Suppressor macrophage treated with lipopolysaccharide for 1 hour (primary cell): Measurements from ENCODE around the gene MRPL19.
A peak's percentile ranks its signal among the peaks of the same experiment; 100 is the strongest.
"Not testable (repeated sequence)": the region's sequence is repeated elsewhere in the genome, so short reads cannot be mapped to it uniquely, and the experiment has no call there.

Experiments used
- DNase-seq, 3 donors: peaks; one replicate each; pipeline ENCODE4 v3.0.0-alpha.2; 2020 to 2022

MRPL19 gene

DNA sequence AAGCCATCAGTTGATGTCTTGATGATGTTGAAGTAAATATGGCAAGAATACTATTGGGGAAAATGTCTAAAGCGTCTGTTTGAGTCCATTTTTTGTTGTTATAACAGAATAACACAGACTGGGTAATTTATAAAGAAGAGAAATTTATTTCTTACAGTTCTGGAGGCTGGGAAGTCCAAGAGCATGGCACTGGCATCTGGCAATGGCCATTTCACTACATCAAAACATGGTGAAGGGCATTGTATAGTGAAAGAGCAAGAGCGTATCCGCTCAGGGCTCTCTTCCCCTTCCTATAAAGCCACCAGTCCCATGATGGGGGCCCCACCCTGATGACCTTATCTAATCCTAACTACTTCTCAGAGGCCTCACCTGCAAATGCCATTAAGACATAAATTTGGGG is 29.6 kb upstream of the MRPL19 start:
- no peak for DNase-seq

DNA sequence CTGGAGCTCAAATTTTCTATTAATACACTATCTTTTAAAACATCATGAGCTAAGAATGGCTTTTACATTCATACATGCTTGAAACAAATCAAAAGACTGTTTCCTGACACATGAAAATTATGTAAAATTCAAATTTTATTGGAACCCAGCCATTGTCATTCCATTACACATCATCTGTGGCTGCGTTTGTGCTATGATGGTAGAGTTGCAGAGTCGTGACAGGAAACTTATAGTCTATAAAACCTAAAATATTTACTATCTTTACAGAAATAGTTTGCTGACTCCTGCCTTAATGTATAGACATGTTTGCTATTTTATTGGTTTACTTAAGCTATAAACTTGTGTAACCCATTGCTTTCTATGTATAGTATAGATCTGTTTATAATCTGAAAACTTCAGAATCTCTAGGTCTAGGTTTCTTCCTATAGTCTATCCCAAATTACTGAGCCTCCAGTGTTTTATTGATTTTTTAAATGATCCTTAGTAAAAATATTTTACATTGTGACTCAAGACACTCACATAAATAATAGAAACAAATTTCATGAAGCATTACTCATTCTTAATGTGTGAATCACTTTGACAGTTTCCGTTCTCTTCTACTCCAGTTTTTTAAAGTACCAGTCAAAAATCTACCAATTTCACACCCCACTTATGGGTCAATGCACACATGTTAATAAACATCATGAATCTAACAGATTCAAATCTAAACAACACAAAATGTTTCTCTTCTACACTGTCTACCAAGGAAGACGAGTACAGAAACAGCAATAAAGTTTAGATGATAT is 26.4 kb upstream of the MRPL19 start:
- DNase-seq, result no peak

GRCh38 chr2:75621228-75621627 is 25.4 kb upstream of the MRPL19 start:
- no peak for DNase-seq

- no peak for DNase-seq
These were observed 24.1 kb upstream of the MRPL19 start for GRCh38 chr2:75622500-75622899.

GRCh38 chr2:75622929-75623328 is 23.7 kb upstream of the MRPL19 start:
- no peak for DNase-seq

- peak; percentile 63 to 78 (median 70) for DNase-seq
These were observed 18.6 kb upstream of the MRPL19 start for GRCh38 chr2:75627902-75628504.

DNA sequence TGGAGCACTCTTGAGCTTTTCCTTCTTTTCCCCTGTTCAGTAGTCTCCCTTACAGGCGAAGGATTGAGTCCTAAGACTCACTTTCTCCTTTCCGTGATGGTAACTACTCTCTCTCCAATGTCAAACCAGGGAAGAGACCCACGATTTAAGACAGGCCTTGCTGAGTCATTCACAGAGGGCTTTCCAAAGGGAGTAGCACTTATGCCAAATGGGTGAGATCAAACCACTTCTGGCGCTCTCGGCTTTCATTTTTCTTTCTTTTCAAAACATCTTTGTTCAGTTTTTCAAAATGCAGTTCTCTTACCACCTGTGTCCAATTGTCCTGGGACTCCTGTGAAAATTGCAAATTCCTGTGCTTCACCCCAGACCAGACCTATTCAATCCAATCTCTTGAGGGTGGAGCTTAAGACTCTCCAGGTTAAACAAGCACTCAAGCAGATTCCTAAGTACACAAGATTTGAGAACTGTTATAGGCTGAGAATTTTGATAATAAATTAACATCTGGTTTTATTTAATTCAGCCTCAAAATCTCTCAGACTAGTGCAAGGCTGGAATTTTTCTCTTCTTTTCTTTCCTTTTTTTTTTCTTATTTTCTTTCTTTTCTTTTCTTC is 14.4 kb upstream of the MRPL19 start:
- DNase-seq, result no peak

GRCh38 chr2:75632813-75633212 is 13.8 kb upstream of the MRPL19 start:
- DNase-seq, result no peak

GRCh38 chr2:75633620-75634019 is 13.0 kb upstream of the MRPL19 start:
- no peak for DNase-seq

DNA sequence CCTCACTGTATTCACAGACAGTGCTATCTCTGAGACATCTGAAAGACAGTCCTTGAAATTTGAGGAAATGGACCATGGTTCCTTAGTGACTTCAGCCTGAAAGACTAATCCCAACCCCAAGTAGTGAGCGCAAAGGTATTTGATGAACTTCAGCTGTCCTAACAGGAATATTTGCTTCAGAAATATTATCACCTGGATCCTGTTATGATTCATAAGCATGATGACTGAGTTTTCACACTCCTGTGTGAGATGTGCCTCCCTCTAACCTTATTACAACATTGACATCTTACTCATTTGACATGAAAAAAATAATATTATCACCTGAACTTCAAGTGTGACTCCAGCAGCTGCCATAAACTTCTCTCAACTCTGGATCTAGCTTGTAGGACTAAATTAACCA is 11.6 kb upstream of the MRPL19 start:
- no peak for DNase-seq

DNA sequence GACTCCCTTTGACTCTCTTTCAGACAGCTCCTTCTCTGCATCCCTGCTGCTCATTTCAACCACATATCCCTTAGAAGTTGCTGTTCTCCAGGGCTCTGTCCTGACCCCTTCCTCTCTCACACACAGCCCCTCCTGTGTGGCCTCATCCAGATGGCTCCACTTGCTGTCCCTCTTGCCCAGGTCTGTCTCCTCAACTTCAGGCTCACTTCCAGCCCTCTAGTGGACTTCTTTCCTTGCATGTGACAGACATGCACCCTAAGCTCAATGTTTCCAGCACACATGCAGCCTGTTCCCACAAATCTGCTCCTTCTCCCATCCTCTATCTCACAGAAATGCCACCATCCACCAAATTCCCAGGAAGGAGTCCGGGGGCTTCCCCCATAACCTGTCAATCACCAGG is 9.0 kb upstream of the MRPL19 start:
- no peak for DNase-seq

DNA sequence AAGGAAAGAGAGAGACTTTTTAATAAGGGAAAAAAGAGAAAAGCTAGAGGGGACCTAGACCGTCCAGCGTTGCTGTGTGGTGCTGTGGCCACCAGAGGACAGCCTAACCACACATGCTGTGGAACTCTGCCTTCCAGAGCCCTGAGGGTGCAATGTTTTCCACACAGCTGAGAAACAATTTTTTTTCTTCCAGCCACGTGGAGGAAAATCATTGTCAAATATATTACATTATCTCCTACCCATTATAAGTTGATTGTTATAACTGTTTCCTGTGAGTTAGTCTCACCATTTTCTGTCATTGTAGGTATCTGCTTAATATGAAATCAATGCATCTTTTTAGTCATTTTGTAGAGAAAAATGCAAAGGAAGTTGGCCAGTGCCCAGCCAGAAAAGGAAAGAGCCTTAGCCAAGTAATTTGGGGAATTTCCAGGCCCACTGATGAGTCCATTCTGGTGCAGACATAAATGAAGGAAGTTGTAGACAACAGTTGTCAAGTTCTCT is 5.9 kb upstream of the MRPL19 start:
- DNase-seq, result peak; percentile 84 to 90 (median 88)

DNA sequence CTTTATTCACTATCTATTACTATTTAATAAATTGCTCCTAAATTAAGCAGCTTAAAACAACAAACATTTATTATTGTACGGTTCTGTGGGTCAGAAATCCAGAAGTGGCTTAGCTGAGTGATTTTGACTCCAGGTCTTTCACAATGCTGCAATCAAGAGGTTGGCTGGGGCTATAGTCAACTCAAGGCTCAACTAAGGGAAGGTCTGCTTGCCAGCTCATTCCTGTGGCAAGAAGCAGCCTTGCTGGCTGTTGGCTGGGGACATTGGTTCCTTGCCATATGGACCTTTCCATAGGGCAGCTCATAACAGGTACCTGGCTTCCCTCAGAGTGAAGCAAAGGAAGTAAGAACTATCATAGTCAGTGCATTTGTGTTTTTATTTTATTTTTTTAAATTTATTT is 5.0 kb upstream of the MRPL19 start:
- DNase-seq, result no peak

DNA sequence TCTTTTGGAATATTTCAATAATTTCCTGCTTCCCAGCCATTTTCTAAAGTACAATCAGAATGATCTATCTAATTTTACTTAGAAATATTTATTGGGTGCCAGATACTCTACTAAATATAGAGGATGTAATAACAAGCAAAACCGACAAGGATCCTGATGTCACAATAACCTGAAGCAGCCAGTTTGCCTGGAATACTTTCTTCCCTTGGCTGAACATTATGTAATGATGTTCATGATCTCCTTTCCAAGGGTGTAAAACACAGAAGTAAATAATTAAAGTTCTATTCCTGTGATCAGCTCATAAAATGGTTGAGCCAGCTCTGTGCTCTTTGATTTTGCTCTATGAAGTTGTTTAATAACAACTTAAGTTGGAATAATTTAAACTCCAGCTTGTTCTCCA is 2.6 kb upstream of the MRPL19 start:
- DNase-seq, result no peak

GRCh38 chr2:75645643-75646042 is 940 bp upstream of the MRPL19 start:
- DNase-seq, result no peak

GRCh38 chr2:75646090-75646582 is 447 bp upstream of the MRPL19 start:
- no peak for DNase-seq

DNA sequence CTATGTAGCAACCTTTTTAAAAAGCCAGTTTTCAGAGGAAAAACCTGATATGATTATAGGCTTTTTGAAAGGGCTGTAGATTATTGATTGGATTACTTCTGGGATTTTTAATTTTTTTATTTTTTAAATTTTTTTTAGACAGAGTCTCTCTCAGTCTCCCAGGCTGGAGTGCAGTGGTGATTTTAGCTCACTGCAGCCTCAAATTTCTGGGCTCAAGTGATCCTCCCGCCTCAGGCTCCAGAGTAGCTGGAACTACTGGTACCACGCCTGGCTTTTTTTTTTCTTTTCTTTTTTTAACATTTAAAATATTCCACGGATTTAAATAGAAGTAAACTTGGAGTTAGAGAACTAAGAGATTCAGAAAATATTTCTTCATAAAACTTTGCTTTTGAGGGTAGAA is 1.2 kb downstream of the MRPL19 start:
- peak in 2 of 3 donors; percentile 10 to 15 for DNase-seq

DNA sequence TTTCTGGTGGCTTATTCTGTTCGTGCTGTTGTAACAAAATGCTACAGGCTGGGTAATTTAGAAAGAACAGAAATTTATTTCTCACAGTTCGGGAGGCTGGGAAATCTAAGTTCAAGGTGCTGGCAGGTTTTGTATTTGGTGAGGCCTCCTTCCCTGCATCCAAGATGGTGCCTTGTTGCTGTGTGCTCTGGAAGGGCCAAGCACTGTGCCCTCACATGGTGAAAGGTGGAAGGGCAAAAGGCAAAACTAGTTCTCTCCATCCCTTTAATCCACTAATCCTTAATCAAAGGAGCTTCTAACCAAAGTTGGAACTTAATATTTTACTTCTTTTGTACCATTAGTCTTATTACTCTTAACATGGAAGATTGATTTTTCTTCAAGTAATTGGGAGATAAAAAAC is 7.4 kb downstream of the MRPL19 start:
- DNase-seq, result no peak

DNA sequence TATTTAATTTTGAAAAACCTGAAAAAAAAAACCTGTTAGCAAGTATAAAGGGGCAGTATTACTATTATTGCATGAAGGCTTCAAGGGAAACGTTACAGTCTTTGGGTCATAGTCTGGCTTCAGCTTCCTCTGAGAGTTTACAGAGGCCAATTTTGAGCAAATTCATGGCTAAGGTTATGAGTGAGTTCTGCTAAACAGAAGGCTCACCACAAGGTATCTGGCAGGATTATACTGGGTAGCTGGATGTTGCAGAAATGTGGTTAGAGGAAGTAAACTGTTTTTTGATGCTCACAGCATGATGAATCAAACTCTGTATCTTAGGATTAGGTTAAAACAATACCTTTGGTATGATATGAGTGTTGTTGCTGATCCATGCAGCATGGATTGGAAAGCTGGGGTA is 9.3 kb downstream of the MRPL19 start:
- no peak for DNase-seq

- no peak for DNase-seq
These were observed 10.0 kb downstream of the MRPL19 start for GRCh38 chr2:75656563-75656962.

DNA sequence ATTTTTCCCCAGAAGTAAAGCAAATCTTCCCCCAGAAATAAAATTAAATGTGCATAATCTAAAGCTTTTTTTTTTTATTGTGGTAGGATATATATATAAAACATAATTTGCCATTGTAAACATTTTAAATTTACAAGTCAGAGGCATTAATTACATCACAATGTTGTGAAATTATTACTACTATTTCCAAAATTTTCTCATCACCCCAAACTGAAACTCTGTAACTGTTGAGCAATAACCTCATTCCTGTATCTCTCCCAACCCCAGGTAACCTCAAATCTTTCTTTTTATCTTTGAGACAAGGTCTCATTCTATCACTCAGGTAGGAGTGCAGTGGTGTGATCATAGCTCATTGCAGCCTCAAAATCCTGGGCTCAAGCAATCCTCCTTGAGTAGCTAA is 11.2 kb downstream of the MRPL19 start:
- DNase-seq, result no peak

- DNase-seq, result no peak
These were observed 20.3 kb downstream of the MRPL19 start for GRCh38 chr2:75666911-75667310.

DNA sequence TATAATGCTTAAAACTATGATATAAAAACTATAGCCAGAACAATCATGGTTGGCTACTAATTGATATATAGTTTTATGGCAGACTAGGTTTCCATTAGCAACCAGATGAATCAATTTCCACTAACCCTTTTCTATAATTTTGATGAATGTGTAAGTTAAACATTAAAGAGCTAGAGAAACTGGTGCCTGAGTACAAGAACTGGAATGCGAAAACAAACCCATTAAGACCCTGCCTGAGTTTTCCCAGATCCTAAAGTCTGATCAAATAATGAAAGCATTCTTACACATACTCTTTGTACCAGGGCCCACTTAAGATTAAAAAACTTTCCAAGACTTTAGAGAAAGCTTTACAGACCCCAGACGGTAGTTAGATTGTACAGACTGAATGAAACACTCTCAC is 21.3 kb downstream of the MRPL19 start:
- no peak for DNase-seq

GRCh38 chr2:75675423-75675822 is 28.8 kb downstream of the MRPL19 start:
- DNase-seq, result not testable (repeated sequence)
